Prostate gland (tissue), 2 donors: ENCODE measurements around the gene KLK12.

Source experiments
- CTCF ChIP-seq, 4 experiments: fragments of 200-600 bp in 2 of 4; fragments of 450-650 bp in 2 of 4; sonication (generic) in 2 of 4; IDR thresholded peaks; 1 replicate in 3 of 4; 2 replicates in 1 of 4; pipeline ENCODE4 v1.5.1; 2016 to 2019; ENCODE audit warnings: antibody characterized with exemption in 4 of 4, mild to moderate bottlenecking in 2 of 4, moderate library complexity in 2 of 4
- POLR2A ChIP-seq: fragments of 450-650 bp; IDR thresholded peaks from one replicate; pipeline ENCODE4 v1.6.1; 2016; ENCODE audit warnings: antibody characterized with exemption, mild to moderate bottlenecking

- TF ChIP-seq CTCF (IDR thresholded peaks at IDR 0.05), result no peak
- no peak for TF ChIP-seq POLR2A
Observed at GRCh38 chr19:51075998-51076397, 41.2 kb upstream of the KLK12 start.
